ENCODE measurements around the gene TIGD1.
"Not testable (repeated sequence)": the region's sequence is repeated elsewhere in the genome, so short reads cannot be mapped to it uniquely, and the experiment has no call there.

Gene TIGD1

GRCh38 chr2:232550354-232551249 lies at the start of gene TIGD1, which contains the start of gene EIF4E2:
TSS of gene TIGD1 (minus strand) at chr2:232550557. CDS start at chr2:232549882, 675 bp downstream.
TSS of gene EIF4E2 (plus strand) at chr2:232550689. CDS start at chr2:232550725, 36 bp downstream.
- DNase-seq, result peak; percentile 71

- no peak for DNase-seq
Measured at GRCh38 chr2:232598293-232598692, 47.9 kb upstream of the TIGD1 start.

GRCh38 chr2:232597362-232598079 lies 47.2 kb upstream of the TIGD1 start:
- DNase-seq, result no peak

- no peak for DNase-seq
Measured at GRCh38 chr2:232593982-232594381, 43.6 kb upstream of the TIGD1 start.

- DNase-seq, result no peak
Measured at GRCh38 chr2:232592772-232593395, 42.5 kb upstream of the TIGD1 start.

GRCh38 chr2:232588680-232589585 lies 38.6 kb upstream of the TIGD1 start:
- peak; percentile 54 for DNase-seq

- DNase-seq, result no peak
Measured at GRCh38 chr2:232588031-232588430, 37.7 kb upstream of the TIGD1 start.

GRCh38 chr2:232587512-232587911 lies 37.2 kb upstream of the TIGD1 start:
- DNase-seq, result no peak

- DNase-seq, result no peak
Measured at GRCh38 chr2:232586943-232587505, 36.7 kb upstream of the TIGD1 start.

GRCh38 chr2:232584238-232584637 lies 33.9 kb upstream of the TIGD1 start:
- DNase-seq, result no peak

GRCh38 chr2:232581725-232582124 lies 31.4 kb upstream of the TIGD1 start:
- no peak for DNase-seq

- no peak for DNase-seq
Measured at GRCh38 chr2:232580648-232580981, 30.3 kb upstream of the TIGD1 start.

GRCh38 chr2:232578626-232579025 lies 28.3 kb upstream of the TIGD1 start:
- no peak for DNase-seq

- no peak for DNase-seq
Measured at GRCh38 chr2:232577841-232578240, 27.5 kb upstream of the TIGD1 start.

GRCh38 chr2:232576995-232577394 lies 26.6 kb upstream of the TIGD1 start:
- DNase-seq, result no peak

- no peak for DNase-seq
Measured at GRCh38 chr2:232575404-232575746, 25.0 kb upstream of the TIGD1 start.

- DNase-seq, result no peak
Measured at GRCh38 chr2:232574674-232575403, 24.5 kb upstream of the TIGD1 start.

GRCh38 chr2:232573771-232574435 lies 23.5 kb upstream of the TIGD1 start:
- no peak for DNase-seq

GRCh38 chr2:232573042-232573441 lies 22.7 kb upstream of the TIGD1 start:
- DNase-seq, result no peak

GRCh38 chr2:232571026-232571474 lies 20.7 kb upstream of the TIGD1 start:
- no peak for DNase-seq

GRCh38 chr2:232570481-232570880 lies 20.1 kb upstream of the TIGD1 start:
- not testable (repeated sequence) for DNase-seq
